OCI-LY7 (cell line): ENCODE measurements around the gene GSG1L2. TPM values are rescaled to one million over a fixed set of nuclear protein-coding genes. Genes with fewer than 3 reads are reported as not detected.

ENCODE experiments used
- BruUV-seq: library from RNA; stranded (reverse); fragments of 400-500 nt; replicated peaks from 2 replicates; lab custom pipeline; 2021; lab: Mats Ljungman, UMichigan
- CTCF ChIA-PET: fragments of 300-600 bp; sonication (Branson Sonifier 250); formaldehyde crosslinking; loops from one replicate; lab custom pipeline; 2022; ENCODE audit warnings: antibody characterized with exemption; ENCODE audit not compliant: unreplicated experiment; lab: Charles Lee
- POLR2A ChIA-PET: fragments of 300-600 bp; sonication (Branson Sonifier 250); formaldehyde crosslinking; loops from one replicate; lab custom pipeline; 2022; ENCODE audit warnings: antibody characterized with exemption; lab: Charles Lee
- DNase-seq: peaks from one replicate; pipeline ENCODE4 v3.0.0-alpha.2; 2015; ENCODE audit warnings: low spot score
- H2AFZ ChIP-seq: fragments of 200-600 bp; sonication (generic), shearing (Covaris generic); 2 replicates; pipeline ENCODE4 v1.6.1; 2014; ENCODE audit warnings: mild to moderate bottlenecking, antibody characterized with exemption, low read length, moderate library complexity
- H3K27ac ChIP-seq: fragments of 200-600 bp; sonication (generic); 2 replicates; pipeline ENCODE4 v1.5.1; 2014; ENCODE audit warnings: mixed run types, low read depth, mild to moderate bottlenecking, moderate library complexity, low read length, inconsistent platforms; ENCODE audit not compliant: poor library complexity, severe bottlenecking
- H3K36me3 ChIP-seq: fragments of 200-600 bp; sonication (generic); 2 replicates; pipeline ENCODE4 v1.6.1; 2014; ENCODE audit warnings: mild to moderate bottlenecking, antibody characterized with exemption, low read length, moderate library complexity, mixed read lengths; ENCODE audit not compliant: insufficient read depth
- H3K4me1 ChIP-seq: fragments of 200-600 bp; sonication (generic); 2 replicates; pipeline ENCODE4 v1.5.1; 2014; ENCODE audit warnings: mild to moderate bottlenecking, low read length; ENCODE audit not compliant: insufficient read depth, poor library complexity, severe bottlenecking
- H3K4me2 ChIP-seq: fragments of 200-600 bp; sonication (generic); 2 replicates; pipeline ENCODE4 v1.6.1; 2014; ENCODE audit warnings: mild to moderate bottlenecking, low read length
- H3K4me3 ChIP-seq: fragments of 200-600 bp; sonication (generic); 2 replicates; pipeline ENCODE4 v1.5.1; 2014; ENCODE audit warnings: mild to moderate bottlenecking, low read depth, low read length; ENCODE audit not compliant: poor library complexity, severe bottlenecking
- H3K79me2 ChIP-seq: fragments of 200-600 bp; sonication (generic); 2 replicates; pipeline ENCODE4 v1.6.1; 2016; ENCODE audit warnings: low read depth, mild to moderate bottlenecking, low read length, moderate library complexity, mixed read lengths; ENCODE audit not compliant: insufficient read depth
- H3K9me2 ChIP-seq: fragments of 200-600 bp; sonication (generic); 2 replicates; pipeline ENCODE4 v1.6.1; 2016; ENCODE audit warnings: mild to moderate bottlenecking, low read length, mixed read lengths; ENCODE audit not compliant: insufficient read depth
- H3K9me3 ChIP-seq: fragments of 200-600 bp; sonication (generic); 2 replicates; pipeline ENCODE4 v1.6.1; 2014; ENCODE audit warnings: mild to moderate bottlenecking, mixed run types, low read length, mixed read lengths
- H4K20me1 ChIP-seq: fragments of 200-600 bp; sonication (generic); 2 replicates; pipeline ENCODE4 v1.6.1; 2014; ENCODE audit warnings: mild to moderate bottlenecking, antibody characterized with exemption, low read length, moderate library complexity, mixed read lengths; ENCODE audit not compliant: insufficient read depth
- CTCF ChIP-seq: fragments of 200-600 bp; sonication (generic); conservative IDR thresholded peaks from 2 replicates; pipeline ENCODE4 v1.5.1; 2014; ENCODE audit warnings: mild to moderate bottlenecking, antibody characterized with exemption, low read length, moderate library complexity, mixed read lengths
- EZH2phosphoT487 ChIP-seq: fragments of 200-600 bp; sonication (generic); IDR thresholded peaks from 2 replicates; pipeline ENCODE4 v1.6.1; 2018; ENCODE audit warnings: low read depth, borderline replicate concordance, mild to moderate bottlenecking, mixed run types, antibody characterized with exemption, low read length, moderate library complexity, mixed read lengths
- intact Hi-C: fragments of 100-400 bp; cut with micrococcal nuclease; formaldehyde crosslinking; loops from one replicate; pipeline ENCODE4 v1.10.0; 2022; ENCODE audit not compliant: unreplicated experiment
- total RNA-seq, 2 experiments: library from RNA; depleted of rRNA in 1 of 2; stranded (reverse); fragments of >200 nt in 1 of 2; shearing (Covaris generic) in 1 of 2; gene quantifications; 2 replicates each; pipeline ENCODE4 v1.2.3, GENCODE V29; 2014 to 2022

The GSG1L2 gene
- total RNA-seq, 2 experiments from 2014 or later = not detected

GRCh38 chr17:9817086-9817485, 4.8 kb downstream of the GSG1L2 start:
- no peaks in the 10 kb centered on the region for H3K9me3 ChIP-seq
- no peak overlapping the region for H2AFZ ChIP-seq
- H3K36me3 ChIP-seq = no peaks in the 10 kb centered on the region
- intact Hi-C loops = no loop called here
- CTCF ChIA-PET = no interaction called here
- no peak for DNase-seq
- H3K79me2 ChIP-seq = no peaks in the 10 kb centered on the region
- no peaks in the 10 kb centered on the region for H4K20me1 ChIP-seq
- no TSS peak for BruUV-seq
- H3K4me3 ChIP-seq = no peak overlapping the region
- POLR2A ChIA-PET = no interaction called here
- H3K4me1 ChIP-seq = no peaks in the 10 kb centered on the region
- H3K9me2 ChIP-seq = no peaks in the 10 kb centered on the region
- no peak overlapping the region for H3K27ac ChIP-seq
- no peak overlapping the region for H3K4me2 ChIP-seq
- no peak for TF ChIP-seq EZH2phosphoT487
- no peak for TF ChIP-seq CTCF

DNA sequence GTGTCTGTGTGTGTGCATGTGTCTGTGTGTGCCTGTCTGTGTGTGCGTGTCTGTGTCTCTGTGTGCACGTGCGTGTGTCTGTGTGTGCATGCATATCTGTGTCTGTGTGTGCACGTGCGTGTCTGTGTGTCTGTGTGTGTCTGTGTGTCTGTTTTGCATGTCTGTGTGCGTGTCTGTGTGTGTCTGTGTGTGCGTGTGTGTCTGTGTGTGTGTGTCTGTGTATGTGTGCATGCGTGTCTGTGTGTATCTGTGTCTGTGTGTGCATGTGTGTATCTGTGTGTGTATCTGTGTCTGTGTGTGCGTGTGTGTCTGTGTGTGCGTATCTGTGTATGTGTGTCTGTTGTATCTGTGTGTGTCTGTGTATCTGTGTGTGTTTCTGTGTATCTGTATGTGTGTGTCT, 5.4 kb downstream of the GSG1L2 start:
- Histone ChIP-seq H3K27ac (no peak overlapping the region), H3K9me3 (no peaks in the 10 kb centered on the region), H2AFZ (no peak overlapping the region), H3K79me2 (no peaks in the 10 kb centered on the region), H3K9me2 (no peaks in the 10 kb centered on the region), H3K4me1 (no peaks in the 10 kb centered on the region), H3K4me3 (no peak overlapping the region), H3K4me2 (no peak overlapping the region), H4K20me1 (no peaks in the 10 kb centered on the region), H3K36me3 (no peaks in the 10 kb centered on the region)
- ChIA-PET CTCF (no interaction called here), POLR2A (no interaction called here)
- intact Hi-C loops = no loop called here
- BruUV-seq = no TSS peak
- no peak for DNase-seq
- TF ChIP-seq EZH2phosphoT487 (no peak), CTCF (no peak)

GRCh38 chr17:9814337-9814945, 7.4 kb downstream of the GSG1L2 start:
- intact Hi-C loops = no loop called here
- CTCF ChIA-PET = no interaction called here
- H3K9me2 ChIP-seq = no peaks in the 10 kb centered on the region
- DNase-seq = no peak
- no peak overlapping the region for H3K27ac ChIP-seq
- TF ChIP-seq EZH2phosphoT487 = no peak
- H3K4me3 ChIP-seq = no peak overlapping the region
- BruUV-seq = no TSS peak
- POLR2A ChIA-PET = no interaction called here
- H3K79me2 ChIP-seq = no peaks in the 10 kb centered on the region
- no peaks in the 10 kb centered on the region for H3K9me3 ChIP-seq
- H3K4me2 ChIP-seq = no peak overlapping the region
- H3K4me1 ChIP-seq = no peaks in the 10 kb centered on the region
- H2AFZ ChIP-seq = no peak overlapping the region
- no peaks in the 10 kb centered on the region for H4K20me1 ChIP-seq
- H3K36me3 ChIP-seq = no peaks in the 10 kb centered on the region
